Ishikawa (cell line): ENCODE data around the gene SALL3.

Experiments used
- EP300 ChIP-seq: IDR thresholded peaks from 2 replicates; pipeline ENCODE4 v1.6.1; 2012; ENCODE audit warnings: borderline replicate concordance
- FOXM1 ChIP-seq: IDR thresholded peaks from 2 replicates; pipeline ENCODE4 v1.6.1; 2012; ENCODE audit warnings: low read depth, borderline replicate concordance
- TCF12 ChIP-seq: IDR thresholded peaks from 2 replicates; pipeline ENCODE4 v1.6.1; 2012; ENCODE audit warnings: low read depth
- TEAD4 ChIP-seq: IDR thresholded peaks from 2 replicates; pipeline ENCODE4 v1.6.1; 2012
- TF ChIP-seq, protein P1 (sequence below): IDR thresholded peaks from 2 replicates; pipeline ENCODE4 v1.6.1; 2012

DNA sequence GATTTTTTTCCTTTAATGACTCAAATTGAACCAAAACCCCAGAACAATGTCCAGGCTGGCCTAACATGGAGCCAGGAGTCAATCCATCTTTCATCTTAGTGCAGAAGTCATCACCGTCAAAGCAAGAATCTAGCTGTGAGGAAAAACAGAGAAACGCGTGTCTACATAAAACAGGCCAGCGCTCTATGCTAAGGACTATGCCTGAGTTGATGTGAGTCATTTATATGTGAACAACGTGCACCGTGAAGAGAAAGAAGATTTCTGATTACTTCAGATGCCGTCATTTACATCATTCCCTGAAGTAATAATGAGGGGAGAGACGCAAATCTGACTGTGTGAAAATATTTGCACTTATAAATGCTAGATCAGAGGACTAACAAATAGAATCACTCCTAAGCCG is 34.0 kb upstream of the SALL3 start:
- TF ChIP-seq EP300 (no peak), TEAD4 (no peak), TCF12 (no peak), FOXM1 (no peak)
- TF ChIP-seq, protein P1, sequence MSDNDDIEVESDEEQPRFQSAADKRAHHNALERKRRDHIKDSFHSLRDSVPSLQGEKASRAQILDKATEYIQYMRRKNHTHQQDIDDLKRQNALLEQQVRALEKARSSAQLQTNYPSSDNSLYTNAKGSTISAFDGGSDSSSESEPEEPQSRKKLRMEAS = no peak
